Loucy (cell line): ENCODE results near the gene SNRPF.

Experiments
- H2AFZ ChIP-seq: fragments of 200-600 bp; sonication (generic); 2 replicates; pipeline ENCODE4 v1.6.0; 2016; ENCODE audit warnings: antibody characterized with exemption, mild to moderate bottlenecking, low read length, moderate library complexity
- H3F3A ChIP-seq: fragments of 200-600 bp; 2 replicates; pipeline ENCODE4 v1.6.0; 2016; ENCODE audit warnings: antibody characterized with exemption, low read depth, mild to moderate bottlenecking
- H3K27me3 ChIP-seq: fragments of 200-600 bp; sonication (generic); 2 replicates; pipeline ENCODE4 v1.6.1; 2014; ENCODE audit warnings: low read length, mild to moderate bottlenecking; ENCODE audit not compliant: insufficient read depth, poor library complexity, severe bottlenecking
- H3K36me3 ChIP-seq: fragments of 200-600 bp; sonication (generic); 2 replicates; pipeline ENCODE4 v1.6.1; 2016; ENCODE audit warnings: low read length; ENCODE audit not compliant: insufficient read depth
- H3K4me1 ChIP-seq: fragments of 200-600 bp; sonication (generic); 2 replicates; pipeline ENCODE4 v1.5.1; 2014; ENCODE audit warnings: low read length, mild to moderate bottlenecking; ENCODE audit not compliant: insufficient read depth, poor library complexity, severe bottlenecking
- H3K4me2 ChIP-seq: fragments of 200-600 bp; sonication (generic); 2 replicates; pipeline ENCODE4 v1.6.0; 2014; ENCODE audit warnings: antibody characterized with exemption, low read length, low read depth, mild to moderate bottlenecking; ENCODE audit not compliant: poor library complexity, severe bottlenecking
- H3K4me3 ChIP-seq: fragments of 200-600 bp; sonication (generic); 2 replicates; pipeline ENCODE4 v1.5.1; 2014; ENCODE audit warnings: low read length, mild to moderate bottlenecking, mixed read lengths; ENCODE audit not compliant: poor library complexity, severe bottlenecking
- H3K79me2 ChIP-seq: fragments of 200-600 bp; sonication (generic); 2 replicates; pipeline ENCODE4 v1.6.1; 2014; ENCODE audit warnings: low read length; ENCODE audit not compliant: insufficient read depth
- H3K9ac ChIP-seq: fragments of 200-600 bp; sonication (generic); 2 replicates; pipeline ENCODE4 v1.6.0; 2014; ENCODE audit warnings: mild to moderate bottlenecking, low read depth, low read length, moderate library complexity; ENCODE audit not compliant: poor library complexity, severe bottlenecking
- H3K9me2 ChIP-seq: fragments of 200-600 bp; sonication (generic); replicated peaks from 2 replicates; pipeline ENCODE4 v1.6.1; 2016; ENCODE audit warnings: low read depth, low read length, mixed read lengths
- H3K9me3 ChIP-seq: fragments of 200-600 bp; sonication (generic); 2 replicates; pipeline ENCODE4 v1.6.1; 2014; ENCODE audit warnings: mild to moderate bottlenecking, antibody characterized with exemption, low read length, low read depth; ENCODE audit not compliant: insufficient read depth
- H4K20me1 ChIP-seq: fragments of 200-600 bp; sonication (generic); 2 replicates; pipeline ENCODE4 v1.6.0; 2014; ENCODE audit warnings: antibody characterized with exemption, low read length, mild to moderate bottlenecking; ENCODE audit not compliant: insufficient read depth, poor library complexity, severe bottlenecking
- CTCF ChIP-seq: fragments of 200-600 bp; sonication (generic); conservative IDR thresholded peaks from 2 replicates; pipeline ENCODE4 v1.5.1; 2014; ENCODE audit warnings: mild to moderate bottlenecking, antibody characterized with exemption, low read length
- EZH2phosphoT487 ChIP-seq: fragments of 200-600 bp; IDR thresholded peaks from 2 replicates; pipeline ENCODE4 v1.6.1; 2018; ENCODE audit warnings: antibody characterized with exemption, mild to moderate bottlenecking, moderate library complexity, borderline replicate concordance

SNRPF gene

GRCh38 chr12:95890958-95891357 lies 32.2 kb downstream of the SNRPF start:
- no peak overlapping the region for H3K4me3 ChIP-seq
- no peaks in the 10 kb centered on the region for H3K36me3 ChIP-seq
- no peaks in the 10 kb centered on the region for H3K4me1 ChIP-seq
- H3K4me2 ChIP-seq: no peak overlapping the region
- no peak for TF ChIP-seq EZH2phosphoT487
- no peak for TF ChIP-seq CTCF
- H3K9me2 ChIP-seq: no peaks in the 10 kb centered on the region
- no peaks in the 10 kb centered on the region for H4K20me1 ChIP-seq
- no peak overlapping the region for H2AFZ ChIP-seq
- H3K27me3 ChIP-seq: no peaks in the 10 kb centered on the region
- no peaks in the 10 kb centered on the region for H3K79me2 ChIP-seq
- no peak overlapping the region for H3K9ac ChIP-seq
- no peaks in the 10 kb centered on the region; the same call in 1 of the 2 replicates for H3K9me3 ChIP-seq
- H3F3A ChIP-seq: no peaks in the 10 kb centered on the region

- Histone ChIP-seq H2AFZ (no peak overlapping the region), H3K4me2 (no peak overlapping the region)
Measured at GRCh38 chr12:95896846-95897245, 38.1 kb downstream of the SNRPF start.

GRCh38 chr12:95898081-95898480 lies 39.3 kb downstream of the SNRPF start:
- Histone ChIP-seq H3K79me2 (no peaks in the 10 kb centered on the region), H3K9me3 (peaks cover 1% of the 10 kb centered on the region), H3K36me3 (no peaks in the 10 kb centered on the region), H3K4me1 (no peaks in the 10 kb centered on the region), H3K9me2 (no peaks in the 10 kb centered on the region), H3F3A (no peaks in the 10 kb centered on the region), H3K4me2 (no peak overlapping the region), H2AFZ (no peak overlapping the region), H4K20me1 (no peaks in the 10 kb centered on the region), H3K4me3 (no peak overlapping the region), H3K27me3 (no peaks in the 10 kb centered on the region), H3K9ac (no peak overlapping the region)
- TF ChIP-seq CTCF (no peak), EZH2phosphoT487 (no peak)

More at GRCh38 chr12:95896846-95897245, 38.1 kb downstream of the SNRPF start:
- Histone ChIP-seq H3K79me2 (no peaks in the 10 kb centered on the region), H3K36me3 (no peaks in the 10 kb centered on the region), H3K9me2 (no peaks in the 10 kb centered on the region), H3K27me3 (no peaks in the 10 kb centered on the region), H3K4me1 (no peaks in the 10 kb centered on the region), H3K9me3 (no peaks in the 10 kb centered on the region; the same call in 1 of the 2 replicates), H3K9ac (no peak overlapping the region), H3K4me3 (no peak overlapping the region), H4K20me1 (no peaks in the 10 kb centered on the region), H3F3A (no peaks in the 10 kb centered on the region)
- TF ChIP-seq CTCF (no peak), EZH2phosphoT487 (no peak)
